ENCODE measurements around the gene ADGRA1.

Gene ADGRA1

DNA sequence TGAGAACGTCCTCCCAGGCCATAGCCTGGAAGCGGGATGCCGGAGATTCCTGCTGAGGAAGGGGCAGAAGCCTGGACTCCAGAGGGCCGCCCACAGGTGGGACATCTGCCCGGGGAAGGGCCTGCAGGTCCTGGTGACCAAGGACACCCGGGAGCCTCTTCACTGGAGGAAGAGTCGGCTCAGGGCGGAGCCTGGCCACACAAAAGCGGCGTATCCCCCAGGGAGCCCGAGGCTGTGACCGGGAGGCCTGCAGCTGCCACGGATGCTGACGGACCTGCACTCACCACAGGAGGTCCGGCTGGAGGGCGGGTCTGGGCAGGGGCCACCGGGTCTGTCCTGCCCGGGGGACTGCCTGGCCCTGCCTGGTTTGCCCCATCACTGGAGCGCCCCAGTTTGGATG is 15.5 kb upstream of the ADGRA1 start:
- no peak overlapping the region for H3K27ac ChIP-seq
- no peak for DNase-seq (ENCODE audit: low read depth, low spot score)

DNA sequence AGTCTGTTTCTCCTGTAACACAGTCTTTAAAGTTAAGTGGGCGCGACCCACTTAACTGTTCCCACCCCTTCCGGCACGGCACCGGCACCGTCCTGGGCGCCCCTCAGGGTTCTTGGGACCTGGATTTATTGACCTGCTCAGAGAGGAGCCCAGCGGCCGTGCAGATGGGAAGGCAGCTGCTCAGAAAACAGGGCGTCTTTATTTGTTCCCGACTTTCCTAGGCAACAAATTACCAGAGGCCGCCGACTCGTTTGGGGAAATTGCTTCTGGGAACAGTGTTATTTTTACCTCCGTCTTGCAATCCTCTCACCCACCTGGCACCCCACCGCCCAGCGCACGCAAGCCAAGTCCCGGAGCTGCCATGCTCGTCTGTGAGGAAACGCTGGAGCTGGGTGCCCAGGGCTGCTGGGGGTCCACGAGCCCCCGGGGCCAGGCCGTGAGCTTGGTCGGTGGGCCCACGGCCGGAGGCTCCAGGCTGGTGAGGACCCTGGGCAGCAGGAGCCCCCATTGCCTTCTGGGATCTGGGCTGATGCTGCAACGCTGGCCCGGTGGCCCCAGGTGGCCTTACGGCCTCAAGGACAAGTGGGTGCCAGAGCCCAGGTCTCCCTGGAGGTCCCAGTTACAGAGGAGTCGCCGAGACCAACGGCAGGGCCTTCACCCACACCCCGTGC is 14.9 kb upstream of the ADGRA1 start:
- no peak for DNase-seq (ENCODE audit: low read depth, low spot score)
- no peak overlapping the region for H3K27ac ChIP-seq

DNA sequence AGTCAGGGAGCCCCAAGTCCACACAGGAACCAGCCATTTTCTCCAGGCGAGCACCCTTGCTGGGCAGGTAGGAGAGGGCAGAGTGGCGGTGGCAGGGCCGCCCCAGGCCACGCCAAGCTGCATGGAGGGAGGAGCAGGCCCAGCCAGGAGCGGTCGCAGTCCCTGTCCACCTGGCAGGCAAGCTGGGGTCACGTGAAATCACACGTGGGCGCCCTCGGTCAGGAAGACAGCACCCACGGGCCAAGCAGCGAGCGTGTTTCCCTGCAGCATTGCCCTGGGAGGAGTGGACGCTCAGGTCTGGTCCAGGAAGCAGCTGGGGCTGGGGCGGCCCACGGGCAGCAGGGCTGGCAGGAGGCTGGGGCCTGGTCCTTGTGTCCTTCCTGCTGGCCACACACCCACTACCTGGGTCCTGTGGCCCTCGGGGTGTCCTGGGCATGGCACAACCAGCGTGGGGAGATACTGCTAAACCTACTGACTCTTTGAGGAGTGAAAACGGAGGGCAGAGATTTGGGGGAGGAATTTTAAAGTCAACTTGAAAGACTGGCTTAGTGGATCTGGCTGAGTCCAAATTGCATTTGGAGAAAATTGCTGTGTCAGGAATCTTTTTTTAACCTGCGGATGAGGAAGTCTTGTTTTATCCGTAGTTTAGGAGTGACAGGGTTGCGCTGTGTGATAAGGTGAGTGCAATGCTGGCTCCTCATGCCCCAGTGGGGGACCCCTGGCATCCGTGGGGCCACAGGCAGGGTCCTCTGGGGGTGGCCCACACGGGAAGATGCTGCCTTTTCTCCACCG is 12.2 kb upstream of the ADGRA1 start:
- no peak overlapping the region for H3K27ac ChIP-seq
- no peak for DNase-seq (ENCODE audit: low read depth, low spot score)

DNA sequence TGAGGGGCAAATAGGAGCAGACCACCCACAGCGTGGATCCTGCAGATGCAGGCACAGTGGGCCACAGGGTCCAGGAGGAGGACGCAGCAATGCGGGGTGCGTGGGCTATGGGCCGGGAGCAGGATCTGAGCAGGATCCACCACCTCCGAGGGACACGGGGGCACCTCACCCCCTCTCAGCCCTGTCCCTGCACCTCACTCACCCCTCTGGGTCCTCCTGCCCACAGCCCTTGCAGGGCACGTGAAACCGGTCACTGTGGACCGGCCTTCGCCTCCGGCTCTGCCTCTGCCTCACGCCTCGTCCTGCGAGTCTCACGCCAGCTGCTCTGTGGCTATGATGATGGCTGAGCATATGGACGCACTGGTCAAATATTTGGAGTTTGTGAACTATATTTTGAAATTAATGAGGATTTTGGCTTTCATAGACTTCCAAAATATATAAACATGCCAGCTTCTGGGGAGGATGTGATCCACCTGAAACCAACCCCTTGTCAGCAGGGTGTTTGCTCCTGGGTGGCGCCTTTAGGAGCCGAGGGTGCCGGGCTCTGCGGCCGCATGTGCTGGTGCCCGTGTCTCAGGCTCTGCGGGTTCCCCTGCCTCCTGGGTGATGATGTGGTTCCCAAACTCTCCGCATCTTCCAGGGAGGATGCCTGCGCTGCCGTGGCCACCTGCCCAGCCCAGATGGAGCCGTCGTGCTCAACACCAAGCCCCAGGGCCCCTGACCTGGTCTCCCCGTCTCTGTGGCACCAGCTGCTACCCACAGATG is 11.3 kb upstream of the ADGRA1 start:
- DNase-seq (ENCODE audit: low read depth, low spot score), result no peak
- no peak overlapping the region for H3K27ac ChIP-seq

DNA sequence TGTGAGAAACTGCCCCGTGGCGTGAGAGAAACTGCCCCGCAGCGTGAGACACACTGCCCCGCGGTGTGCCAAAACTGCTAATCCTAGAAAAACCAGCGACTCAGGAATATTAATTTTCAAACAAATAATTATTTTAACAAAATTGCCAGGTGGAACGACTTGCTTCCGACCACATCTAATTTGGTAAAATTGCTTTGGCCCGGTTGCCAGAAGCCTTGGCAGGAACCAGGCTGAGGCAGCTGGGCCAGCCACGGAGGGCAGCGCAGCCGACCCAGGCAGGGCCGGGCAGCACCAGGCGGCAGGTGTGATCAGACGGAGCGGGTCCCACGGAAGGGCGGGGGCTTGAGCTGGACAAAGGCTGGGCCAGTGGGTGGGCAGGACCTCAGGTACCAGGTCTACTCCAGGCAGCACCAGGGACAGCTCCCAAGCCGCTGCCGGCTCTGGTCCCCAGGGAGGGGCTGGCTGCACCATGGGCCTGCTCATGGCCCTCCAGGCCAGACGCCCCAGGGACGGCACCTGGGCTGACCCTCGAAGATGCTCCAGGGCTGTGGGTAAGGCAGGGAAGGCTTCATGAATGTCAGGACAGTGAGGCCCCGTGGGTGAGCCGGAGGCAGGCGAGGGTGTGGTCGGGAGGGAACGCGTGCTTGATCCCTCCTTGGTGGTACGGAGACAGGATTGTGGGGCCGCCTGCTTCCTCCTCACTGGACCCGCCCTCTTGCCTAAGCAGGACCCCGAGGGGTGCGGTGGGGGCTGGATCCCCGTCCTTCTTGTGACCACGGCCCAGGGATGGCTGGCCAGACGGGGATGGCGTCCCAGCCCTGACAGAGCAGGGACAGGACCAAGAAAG is 7.7 kb upstream of the ADGRA1 start:
- no peak overlapping the region for H3K27ac ChIP-seq
- DNase-seq (ENCODE audit: low read depth, low spot score), result no peak

DNA sequence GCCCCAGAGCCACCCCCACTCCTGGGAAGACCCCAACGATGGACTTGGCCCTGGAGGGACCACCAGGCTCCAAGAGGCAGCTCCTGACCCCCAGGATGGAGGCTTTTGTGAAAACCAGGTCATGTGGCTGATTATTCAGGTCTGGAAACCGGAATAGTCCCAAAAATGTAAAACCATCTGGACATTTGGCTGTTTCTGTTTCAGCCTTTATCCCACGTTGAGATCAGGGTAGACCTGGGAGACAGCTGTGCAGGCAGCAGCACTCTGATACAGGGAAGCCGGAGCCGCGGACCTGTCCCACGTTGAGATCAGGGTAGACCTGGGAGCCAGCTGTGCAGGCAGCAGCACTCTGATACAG is 7.1 kb upstream of the ADGRA1 start:
- DNase-seq (ENCODE audit: low read depth, low spot score), result no peak
- no peak overlapping the region for H3K27ac ChIP-seq

DNA sequence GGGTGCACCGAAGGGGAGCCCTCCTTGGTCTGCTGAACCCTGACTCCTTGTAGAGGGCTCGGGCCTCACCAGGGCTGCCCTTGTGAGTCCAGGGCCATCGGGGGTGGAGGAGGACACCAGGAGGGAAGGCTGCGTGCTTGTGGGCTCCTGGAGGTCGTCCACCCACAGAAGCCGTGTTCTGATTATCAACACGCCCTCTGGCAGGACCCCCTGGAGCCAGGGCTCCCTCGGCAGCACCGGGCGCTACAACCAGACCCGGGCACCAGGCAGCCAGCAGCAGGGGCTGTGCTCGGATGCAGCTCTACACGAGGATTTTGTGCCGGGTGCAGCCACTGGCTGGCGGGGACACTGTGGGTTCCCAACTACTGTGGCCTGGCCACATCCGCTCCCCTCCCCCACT is 6.1 kb upstream of the ADGRA1 start:
- H3K27ac ChIP-seq, result no peak overlapping the region
- no peak for DNase-seq (ENCODE audit: low read depth, low spot score)

DNA sequence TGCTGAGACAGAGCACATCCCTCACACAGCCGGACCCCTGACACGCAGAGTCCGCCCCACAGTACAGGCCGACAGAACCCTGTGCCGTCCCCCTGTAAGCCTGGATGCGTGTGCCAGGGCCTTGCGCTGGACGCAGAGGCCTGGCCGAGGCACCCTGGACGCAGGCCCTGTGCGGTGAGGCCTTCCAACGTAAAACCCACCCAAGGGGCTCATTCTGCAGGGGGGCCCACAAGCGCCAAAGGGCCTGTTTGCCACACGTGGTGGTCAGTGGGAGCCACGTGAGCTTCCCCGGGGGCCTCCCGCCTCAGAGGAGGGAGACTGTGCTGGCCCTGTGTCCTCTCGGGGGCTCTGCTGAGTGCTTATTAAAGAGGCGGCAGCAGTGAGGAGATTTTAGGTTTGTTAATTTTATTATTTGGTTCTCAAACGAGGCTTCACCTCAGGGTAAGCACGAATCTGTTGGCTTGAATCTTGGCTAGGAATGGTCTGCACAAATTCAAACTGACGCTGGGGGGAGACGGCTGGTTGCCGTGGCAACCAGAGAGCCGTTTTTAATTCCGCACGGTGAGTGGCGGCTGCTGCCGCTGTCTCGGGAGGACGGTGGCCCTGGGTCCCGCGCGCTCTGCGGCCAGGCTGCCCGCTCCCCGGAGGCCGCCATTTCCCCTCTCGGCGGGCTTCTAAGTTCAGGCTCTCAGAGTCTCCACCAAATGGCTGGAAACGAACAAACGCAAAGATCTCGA is 4.9 kb upstream of the ADGRA1 start:
- DNase-seq (ENCODE audit: low read depth, low spot score), result no peak
- no peak overlapping the region for H3K27ac ChIP-seq

DNA sequence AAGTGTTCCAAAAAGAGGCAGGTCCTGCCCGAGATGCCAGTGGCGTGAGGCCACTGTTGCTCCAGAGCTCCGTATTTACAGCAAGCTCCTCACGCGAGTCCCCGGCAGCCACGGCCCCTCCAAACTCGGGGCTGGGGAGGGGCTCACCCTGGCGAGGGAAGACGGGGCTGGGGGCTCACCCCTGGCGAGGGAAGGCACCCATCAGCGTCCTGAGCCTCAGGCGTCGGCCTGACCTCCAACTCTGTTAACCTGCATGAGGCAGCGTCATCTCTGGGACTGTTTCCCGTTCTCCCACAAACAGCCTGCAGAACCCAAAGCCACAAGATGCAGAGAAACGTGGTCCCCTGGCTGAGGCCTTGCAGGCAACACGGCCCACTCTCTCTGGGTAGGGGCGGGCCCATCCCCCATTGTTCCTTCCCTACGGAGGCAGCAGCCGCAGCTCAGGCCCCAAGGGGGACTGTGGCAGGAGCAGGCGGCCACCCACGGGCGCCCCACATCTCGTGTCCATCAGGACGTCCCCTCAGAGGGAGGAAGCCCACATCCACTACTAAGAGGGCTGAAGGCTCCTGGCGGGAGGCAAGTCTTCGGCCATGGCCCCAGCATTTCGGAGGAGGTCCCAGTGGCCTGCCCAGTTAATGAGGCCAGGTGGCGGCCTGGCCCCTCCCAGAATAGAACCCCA is 4.2 kb upstream of the ADGRA1 start:
- H3K27ac ChIP-seq, result no peak overlapping the region
- DNase-seq (ENCODE audit: low read depth, low spot score), result no peak

DNA sequence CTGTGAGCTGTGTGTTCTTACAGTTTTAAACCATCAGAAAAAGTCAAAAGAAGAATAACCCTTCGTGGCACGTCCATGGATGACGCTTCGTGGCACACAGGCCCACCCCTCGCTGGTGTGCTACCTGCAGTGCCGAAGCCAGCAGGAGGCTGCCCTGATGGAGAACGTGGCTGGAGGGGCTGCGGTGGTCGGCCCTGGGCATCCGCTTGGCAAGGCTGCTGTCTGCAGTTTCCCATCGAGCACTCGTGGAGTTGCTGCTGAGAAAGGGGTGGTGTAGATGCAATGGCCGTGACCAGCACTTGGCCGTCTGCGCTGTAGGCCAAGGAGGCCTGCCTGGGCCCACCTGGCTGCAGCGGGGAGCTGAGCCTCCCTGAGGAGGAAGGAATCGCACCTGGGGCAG is 3.2 kb upstream of the ADGRA1 start:
- H3K27ac ChIP-seq, result no peak overlapping the region
- DNase-seq (ENCODE audit: low read depth, low spot score), result no peak

DNA sequence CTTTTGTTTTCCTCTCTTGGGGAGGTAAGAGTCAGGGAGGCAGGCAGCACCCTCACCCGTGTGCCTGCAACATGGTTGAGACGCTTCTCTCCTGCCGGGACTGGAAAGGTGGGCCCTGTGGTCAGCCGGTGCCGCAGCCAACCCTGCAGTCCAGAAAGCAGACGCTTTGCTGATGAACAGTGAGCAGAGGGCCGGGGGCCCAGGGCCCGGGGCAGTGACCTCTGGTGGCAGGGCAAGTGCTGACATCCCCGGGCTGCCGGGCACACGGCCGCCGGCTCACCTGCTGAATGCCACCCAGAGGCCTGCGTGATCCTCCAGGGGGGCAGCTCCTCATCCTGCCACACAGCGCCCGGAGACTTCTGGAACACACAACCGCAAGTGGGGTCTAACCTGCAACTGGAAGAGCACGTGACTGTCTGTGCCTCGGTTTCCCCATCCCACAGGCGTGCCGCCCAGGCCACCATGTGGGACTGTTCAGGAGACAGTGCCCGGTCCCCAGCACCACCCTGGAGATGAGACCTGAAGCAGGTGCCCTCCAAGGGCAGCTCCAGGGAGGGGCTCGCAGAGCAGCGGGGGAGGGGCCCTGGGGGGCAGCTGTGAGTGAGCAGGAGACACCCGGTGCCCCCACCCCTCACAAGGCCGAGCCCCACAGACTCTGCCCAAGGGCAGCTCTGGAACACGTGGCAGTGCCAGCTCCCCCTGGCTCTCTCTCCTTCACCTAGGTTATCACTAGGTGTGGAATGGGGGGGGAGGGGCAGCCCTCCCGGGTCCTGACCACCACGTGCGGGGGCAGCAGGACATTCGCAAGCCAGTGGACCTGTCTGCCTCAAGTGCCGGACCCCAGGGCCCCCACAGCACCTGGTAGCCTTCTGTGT is 2.2 kb upstream of the ADGRA1 start:
- DNase-seq (ENCODE audit: low read depth, low spot score), result no peak
- no peak overlapping the region for H3K27ac ChIP-seq

DNA sequence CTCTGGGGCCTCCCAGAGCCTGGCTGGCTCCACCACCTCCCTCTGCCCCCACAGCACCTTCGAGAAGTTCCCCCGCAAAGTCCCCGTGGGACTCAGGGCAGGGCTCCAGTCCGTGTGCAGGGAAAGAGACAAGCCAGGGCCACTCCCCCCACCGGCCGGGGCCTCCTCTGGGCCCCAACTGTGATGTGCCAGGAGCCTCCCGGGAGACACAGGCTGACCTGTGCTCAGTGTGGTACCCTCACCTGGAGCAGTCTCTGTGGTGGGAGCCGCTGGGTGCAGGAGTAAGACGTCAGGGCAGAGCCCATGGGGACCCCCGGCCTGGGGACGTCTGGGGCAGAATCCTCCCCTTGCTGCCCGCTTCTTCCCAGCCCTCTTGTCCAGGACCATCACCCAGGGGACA is 1.5 kb upstream of the ADGRA1 start:
- no peak overlapping the region for H3K27ac ChIP-seq
- no peak for DNase-seq (ENCODE audit: low read depth, low spot score)

DNA sequence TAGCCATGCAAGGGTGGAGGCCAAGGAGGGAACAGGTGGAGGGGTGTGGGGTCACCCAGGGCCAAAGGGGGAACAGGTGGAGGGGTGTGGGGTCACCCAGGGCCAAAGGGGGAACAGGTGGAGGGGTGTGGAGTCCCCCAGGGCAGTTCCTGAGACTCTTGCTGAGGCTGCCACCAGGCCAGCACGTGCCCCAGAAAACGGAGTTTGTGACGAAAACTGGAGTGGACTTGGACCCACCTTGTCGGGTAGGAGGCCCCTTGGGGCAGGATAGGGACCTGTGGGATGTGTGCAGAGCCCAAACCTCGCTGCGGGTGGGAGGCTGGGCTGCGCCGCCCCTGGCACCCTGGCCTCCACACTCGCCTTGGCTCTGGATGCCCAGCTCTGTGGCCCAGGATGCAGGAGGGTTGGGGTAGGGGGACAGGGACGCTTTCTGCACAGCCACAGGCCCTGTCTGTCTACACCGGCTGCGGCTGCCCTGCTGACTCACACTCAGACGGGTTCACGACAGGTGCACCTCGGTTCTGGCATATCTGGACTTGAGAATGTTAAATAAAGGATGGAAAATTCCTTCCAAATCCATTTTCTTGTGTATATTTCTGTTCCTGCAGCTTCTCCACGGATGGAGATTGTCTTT is 562 bp upstream of the ADGRA1 start:
- no peak overlapping the region for H3K27ac ChIP-seq
- DNase-seq (ENCODE audit: low read depth, low spot score), result no peak

DNA sequence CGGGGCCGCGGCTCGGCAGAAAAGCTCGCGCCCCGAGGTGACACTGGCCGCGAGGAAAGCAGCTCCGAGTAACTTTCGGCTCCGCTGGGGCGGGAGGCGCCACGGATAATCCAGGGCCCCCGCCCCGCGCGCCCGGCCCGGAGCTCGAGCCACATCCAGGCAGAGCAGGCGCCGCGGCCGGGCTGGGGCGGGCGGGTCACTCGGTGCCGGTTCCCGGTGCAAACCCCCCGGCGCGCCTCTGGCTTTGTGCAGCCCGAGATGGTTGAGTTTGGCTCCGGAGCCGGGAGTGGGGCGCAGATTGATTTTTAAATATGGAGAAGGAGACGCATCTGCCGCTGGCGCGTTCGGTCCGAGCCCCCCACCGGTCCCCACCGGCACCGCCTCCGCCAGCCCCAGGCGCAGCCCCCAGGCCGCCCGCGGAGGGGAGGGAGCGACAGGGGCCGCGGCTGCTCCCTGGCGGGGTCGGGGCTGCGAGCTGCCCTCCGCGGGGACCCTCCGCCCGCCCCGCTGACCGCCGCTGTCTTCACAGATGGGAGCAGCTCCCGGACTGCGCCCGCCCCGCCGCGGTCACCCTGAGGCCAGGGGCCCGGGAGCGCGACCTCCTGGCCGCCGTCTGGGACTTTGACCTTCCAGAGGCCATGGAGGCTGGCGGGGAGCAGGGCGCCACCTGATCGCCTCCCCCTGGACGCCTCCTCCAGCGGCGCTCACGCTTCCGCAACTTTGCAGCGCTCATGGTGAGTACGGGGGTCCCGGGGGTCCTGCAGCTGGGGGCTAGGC is 643 bp downstream of the ADGRA1 start:
- DNase-seq (ENCODE audit: low read depth, low spot score), result no peak
- H3K27ac ChIP-seq, result no peak overlapping the region

DNA sequence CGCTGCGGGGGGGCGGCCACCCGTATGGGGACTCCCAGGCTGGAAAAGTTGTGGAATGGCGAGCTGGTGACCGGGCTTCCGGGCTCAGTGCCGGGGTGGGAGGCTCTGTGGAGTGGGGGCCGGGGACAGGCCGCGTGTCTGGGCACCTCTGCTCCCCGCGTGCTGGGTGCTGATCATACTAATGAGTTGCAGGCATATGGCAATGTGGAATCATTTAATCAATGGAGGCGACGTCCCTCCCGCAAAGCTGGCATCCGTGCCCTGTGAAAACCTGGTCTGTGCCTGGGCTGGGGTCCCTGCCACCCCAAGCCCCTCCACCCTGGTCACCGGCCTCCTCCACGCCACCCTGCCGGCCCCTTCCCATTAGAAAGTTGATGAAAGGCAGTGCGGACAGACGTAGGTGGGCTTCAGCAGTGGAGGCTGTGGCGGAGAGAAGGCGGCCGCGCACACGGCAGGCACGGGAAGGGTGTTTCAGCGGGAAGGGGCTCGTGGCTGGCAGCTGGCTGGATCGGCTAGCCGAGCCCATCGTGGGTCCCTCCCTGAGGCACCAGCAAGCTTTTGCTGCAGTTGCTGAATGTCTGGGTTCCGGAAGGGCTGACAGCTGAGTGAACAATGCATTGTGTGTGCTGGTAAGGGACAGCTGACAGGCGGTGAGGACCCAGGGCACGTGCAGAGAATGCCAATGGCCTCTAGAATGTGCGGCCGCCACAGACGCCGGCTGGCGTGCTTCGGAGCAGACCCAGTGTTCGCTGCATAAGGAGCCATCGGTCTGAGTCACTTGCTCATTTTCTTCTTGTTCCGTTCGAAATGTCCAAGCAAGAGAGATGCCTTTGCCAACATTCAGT is 1.5 kb downstream of the ADGRA1 start:
- H3K27ac ChIP-seq, result no peak overlapping the region
- no peak for DNase-seq (ENCODE audit: low read depth, low spot score)

DNA sequence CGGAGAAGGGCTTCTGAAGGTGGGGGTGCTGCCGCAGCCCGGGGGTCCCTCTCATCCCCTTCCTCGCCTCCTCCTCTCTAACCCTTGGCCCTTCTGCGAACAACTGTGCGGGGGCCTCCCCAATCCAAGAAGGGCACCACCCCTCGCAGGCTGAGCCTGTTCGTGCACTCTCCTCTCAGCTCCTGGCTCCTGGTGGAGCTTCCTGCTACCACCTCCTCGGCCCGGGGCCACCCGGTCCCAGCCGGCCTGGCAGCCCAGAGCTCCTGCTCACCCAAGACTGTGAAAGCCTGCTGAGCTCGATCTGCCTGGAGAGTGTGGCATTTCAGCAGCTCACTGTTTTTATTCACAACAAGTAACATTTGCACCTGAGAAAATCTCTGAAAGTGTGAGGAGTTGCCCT is 2.4 kb downstream of the ADGRA1 start:
- H3K27ac ChIP-seq, result no peak overlapping the region
- no peak for DNase-seq (ENCODE audit: low read depth, low spot score)

All from epithelial cell of prostate (primary cell).